Lower leg skin (tissue), 3 donors: ENCODE results near the gene MMP11.

Experiments
- POLR2A ChIP-seq, 2 donors: fragments of 450-650 bp; IDR thresholded peaks; one replicate each; pipeline ENCODE4 v1.6.1; 2016 to 2017; ENCODE audit warnings: antibody characterized with exemption in 2 of 2, mild to moderate bottlenecking in 1 of 2, moderate library complexity in 1 of 2
- TF ChIP-seq, protein P1 (sequence below), 3 donors: fragments of 450-650 bp; IDR thresholded peaks; one replicate each; pipeline ENCODE4 v1.5.1; 2016; ENCODE audit warnings: antibody characterized with exemption in 3 of 3, mild to moderate bottlenecking in 3 of 3, moderate library complexity in 2 of 3

DNA sequence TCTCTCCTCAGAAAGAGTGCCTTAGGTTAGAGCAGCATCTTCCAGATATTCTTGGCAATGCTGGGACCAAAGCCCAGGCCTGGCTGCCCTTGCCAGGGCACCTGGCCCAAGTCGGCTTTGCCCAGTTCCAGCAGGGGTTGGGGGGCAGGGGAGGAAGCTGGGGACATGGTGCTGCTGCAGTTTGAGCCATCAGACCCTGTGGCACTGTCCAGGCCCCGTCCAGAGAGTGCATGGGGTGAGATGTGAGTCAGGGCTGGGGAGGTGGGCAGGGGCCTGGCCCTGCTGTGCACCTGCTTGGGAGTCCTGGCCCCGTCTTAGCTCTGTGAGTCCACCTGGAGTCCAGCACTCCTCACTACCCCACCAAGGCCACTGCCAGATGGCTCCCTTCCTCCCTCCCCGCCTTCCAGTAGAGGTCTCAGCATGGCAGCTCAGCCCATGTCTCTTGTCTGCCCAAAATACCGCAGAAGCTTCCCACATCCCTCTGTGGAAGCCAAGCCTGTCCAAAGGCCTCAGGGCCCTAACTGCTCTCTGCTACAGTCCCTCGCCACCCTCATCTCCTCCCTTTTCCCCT is 49.5 kb downstream of the MMP11 start:
- no peak for TF ChIP-seq POLR2A (IDR thresholded peaks at IDR 0.05)
- TF ChIP-seq, protein P1, sequence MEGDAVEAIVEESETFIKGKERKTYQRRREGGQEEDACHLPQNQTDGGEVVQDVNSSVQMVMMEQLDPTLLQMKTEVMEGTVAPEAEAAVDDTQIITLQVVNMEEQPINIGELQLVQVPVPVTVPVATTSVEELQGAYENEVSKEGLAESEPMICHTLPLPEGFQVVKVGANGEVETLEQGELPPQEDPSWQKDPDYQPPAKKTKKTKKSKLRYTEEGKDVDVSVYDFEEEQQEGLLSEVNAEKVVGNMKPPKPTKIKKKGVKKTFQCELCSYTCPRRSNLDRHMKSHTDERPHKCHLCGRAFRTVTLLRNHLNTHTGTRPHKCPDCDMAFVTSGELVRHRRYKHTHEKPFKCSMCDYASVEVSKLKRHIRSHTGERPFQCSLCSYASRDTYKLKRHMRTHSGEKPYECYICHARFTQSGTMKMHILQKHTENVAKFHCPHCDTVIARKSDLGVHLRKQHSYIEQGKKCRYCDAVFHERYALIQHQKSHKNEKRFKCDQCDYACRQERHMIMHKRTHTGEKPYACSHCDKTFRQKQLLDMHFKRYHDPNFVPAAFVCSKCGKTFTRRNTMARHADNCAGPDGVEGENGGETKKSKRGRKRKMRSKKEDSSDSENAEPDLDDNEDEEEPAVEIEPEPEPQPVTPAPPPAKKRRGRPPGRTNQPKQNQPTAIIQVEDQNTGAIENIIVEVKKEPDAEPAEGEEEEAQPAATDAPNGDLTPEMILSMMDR (IDR thresholded peaks at IDR 0.05): no peak
